Gastroesophageal sphincter (tissue), 4 donors: Measurements from ENCODE around the gene PUS7. TPM values are rescaled to one million over a fixed set of nuclear protein-coding genes. Genes with fewer than 3 reads are reported as not detected.

ENCODE experiments used
- ATAC-seq: fragments of 150-250 bp; one replicate; pipeline ENCODE4 v1.9.1; 2016; ENCODE audit warnings: mild to moderate bottlenecking, moderate library complexity
- H3K27ac ChIP-seq, 4 donors: fragments of 200-600 bp; sonication (generic) in 3 of 4; 1 replicate in 3 of 4; 2 replicates in 1 of 4; pipeline ENCODE4 v1.5.1; 2016 to 2019
- H3K27me3 ChIP-seq: fragments of 200-600 bp; sonication (generic); one replicate; pipeline ENCODE4 v1.5.1; 2019
- H3K36me3 ChIP-seq, 2 donors: fragments of 200-600 bp; sonication (generic); one replicate each; pipeline ENCODE4 v1.5.1; 2019; ENCODE audit warnings: control low read depth in 1 of 2
- H3K4me1 ChIP-seq, 3 donors: fragments of 200-600 bp; sonication (generic); 1 replicate in 2 of 3; 2 replicates in 1 of 3; pipeline ENCODE4 v1.5.1; 2016 to 2019; ENCODE audit warnings: control low read depth in 2 of 3
- H3K4me3 ChIP-seq, 2 donors: fragments of 200-600 bp; sonication (generic); one replicate each; pipeline ENCODE4 v1.5.1; 2019; ENCODE audit warnings: mild to moderate bottlenecking in 1 of 2, moderate library complexity in 1 of 2
- H3K9me3 ChIP-seq, 3 donors: fragments of 200-600 bp; sonication (generic); one replicate each; pipeline ENCODE4 v1.5.1; 2017 to 2019; ENCODE audit warnings: control low read depth in 2 of 3
- CTCF ChIP-seq, 4 experiments: fragments of 200-600 bp in 2 of 4; fragments of 450-650 bp in 2 of 4; sonication (generic) in 1 of 4; IDR thresholded peaks; one replicate each; pipeline ENCODE4 v1.5.1; 2017 to 2019; ENCODE audit warnings: antibody characterized with exemption in 4 of 4, mild to moderate bottlenecking in 2 of 4, moderate library complexity in 2 of 4
- EP300 ChIP-seq: sonication (generic); formaldehyde crosslinking; IDR thresholded peaks from one replicate; pipeline ENCODE4 v1.6.1; 2017; ENCODE audit warnings: antibody characterized with exemption, mild to moderate bottlenecking
- POLR2A ChIP-seq, 2 donors: fragments of 450-650 bp; IDR thresholded peaks; one replicate each; pipeline ENCODE4 v1.6.1; 2017; ENCODE audit warnings: antibody characterized with exemption in 2 of 2, mild to moderate bottlenecking in 2 of 2, moderate library complexity in 1 of 2
- POLR2AphosphoS5 ChIP-seq: sonication (generic); formaldehyde crosslinking; IDR thresholded peaks from one replicate; pipeline ENCODE4 v1.6.1; 2017; ENCODE audit warnings: antibody characterized with exemption
- WGBS, 2 donors: methylation state at CpG; one replicate each; pipeline ENCODE4 v1.1.5; 2018; ENCODE audit warnings: low coverage in 1 of 2; 5-methylcytosine and 5-hydroxymethylcytosine counted together
- total RNA-seq, 4 donors: library from RNA; depleted of rRNA; stranded (reverse); fragments of >200 nt; gene quantifications; one replicate each; pipeline ENCODE4 v1.1.0, GENCODE V29; 2016

Gene PUS7
- total RNA-seq, 4 donors from 2014 or later, result 11.9 to 15.1 (median 13.2) TPM

DNA sequence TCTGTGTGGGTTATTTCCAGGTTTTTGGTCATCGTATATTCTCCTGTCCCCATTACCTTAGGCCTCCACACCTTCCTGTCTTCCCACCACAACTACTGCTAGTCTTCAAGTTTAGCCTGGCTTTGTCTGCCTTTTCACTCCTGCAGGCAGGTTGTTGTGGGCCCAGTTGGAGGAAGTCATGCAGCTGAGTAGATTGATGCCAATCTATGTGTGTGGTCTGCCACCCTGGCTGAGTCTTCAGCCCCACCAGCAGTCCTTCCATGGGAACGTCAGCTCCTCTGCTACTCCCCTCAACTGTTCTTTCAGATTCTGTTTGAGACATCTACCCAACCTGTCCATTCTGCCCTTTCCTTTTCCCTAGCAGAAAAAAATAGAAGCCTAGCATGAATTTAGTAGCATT is 16.3 kb upstream of the PUS7 start:
- H3K9me3 ChIP-seq, result no peaks in the 10 kb centered on the region
- H3K27ac ChIP-seq, result no peak overlapping the region
- peaks cover 0 to 81% of the 10 kb centered on the region in 2 donors for H3K36me3 ChIP-seq
- WGBS, 2 donors, result 63 to 64% methylated on average over 2 of the region's 2 CpGs
- H3K4me3 ChIP-seq, result no peak overlapping the region
- no peak for ATAC-seq
- H3K4me1 ChIP-seq, result peaks cover 0 to 15% (median 4%) of the 10 kb centered on the region in 3 donors
- H3K27me3 ChIP-seq, result no peaks in the 10 kb centered on the region
- TF ChIP-seq POLR2A (IDR thresholded peaks at IDR 0.05), result no peak
- no peak for TF ChIP-seq CTCF (IDR thresholded peaks at IDR 0.05)
- no peak for TF ChIP-seq EP300
- TF ChIP-seq POLR2AphosphoS5, result no peak

DNA sequence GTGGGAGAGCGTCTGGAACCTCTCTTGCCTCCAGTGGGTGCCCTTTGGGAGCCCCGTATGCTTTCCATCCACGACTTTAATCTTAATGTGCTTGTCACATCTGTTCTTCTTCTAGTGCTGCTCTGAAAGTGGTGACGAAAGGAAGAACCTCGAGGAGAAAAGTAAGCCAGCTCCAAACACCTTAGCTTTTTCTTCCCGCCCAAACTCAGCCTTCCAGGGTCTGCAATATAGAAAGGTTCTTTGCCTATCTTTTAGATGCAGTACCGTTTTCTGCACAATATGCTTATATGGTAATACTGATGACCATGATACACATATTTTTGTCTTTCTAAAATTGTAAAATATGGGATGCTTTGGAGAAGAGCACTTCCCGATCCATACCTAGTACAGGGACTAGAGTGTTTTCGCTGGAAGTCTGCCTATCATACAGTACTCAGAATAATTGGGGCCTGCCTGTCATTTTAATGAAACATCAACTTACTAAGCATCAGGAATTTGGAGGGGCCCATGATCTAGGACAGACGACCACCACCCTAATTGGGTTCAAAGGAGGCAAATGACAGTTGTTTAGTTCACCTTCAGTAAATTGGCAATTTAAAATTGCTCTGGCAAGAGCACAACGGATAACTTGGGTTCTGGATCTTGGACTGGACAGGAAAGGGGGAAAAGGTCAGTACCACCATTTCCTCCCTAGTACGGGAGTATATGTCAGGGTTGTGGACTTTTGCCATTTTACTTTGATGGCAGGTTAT is 10.8 kb upstream of the PUS7 start:
- no peak for ATAC-seq
- Histone ChIP-seq H3K4me3 (peak overlapping the region; percentile 93 to 96), H3K36me3 (peaks cover 0 to 26% of the 10 kb centered on the region in 2 donors), H3K4me1 (peaks cover 4 to 32% (median 12%) of the 10 kb centered on the region in 3 donors), H3K9me3 (no peaks in the 10 kb centered on the region), H3K27ac (peak overlapping the region in 3 of 4 donors; percentile 87 to 89 (median 89)), H3K27me3 (no peaks in the 10 kb centered on the region)
- WGBS, 2 donors, result 38 to 54% methylated on average over 5 to 10 of the region's 12 CpGs
- no peak for TF ChIP-seq CTCF (IDR thresholded peaks at IDR 0.05)
- TF ChIP-seq EP300, result no peak

- H3K4me3 ChIP-seq, result peak within 1 kb of the TSS; percentile 93 to 96
- peaks cover 4 to 32% (median 12%) of the 10 kb centered on the region in 3 donors for H3K4me1 ChIP-seq
- TF ChIP-seq POLR2A (IDR thresholded peaks at IDR 0.05) (peak; percentile 62 to 68), POLR2AphosphoS5 (peak; percentile 86), EP300 (no peak), CTCF (IDR thresholded peaks at IDR 0.05) (peak in 3 of 4 experiments; percentile 36 to 92 (median 41))
- H3K36me3 ChIP-seq, result peaks cover 0 to 17% of the 10 kb centered on the region in 2 donors
- 0 to 7% methylated on average over 6 to 14 of the region's 42 CpGs for WGBS, 2 donors
- H3K9me3 ChIP-seq, result no peaks in the 10 kb centered on the region
- no peaks in the 10 kb centered on the region for H3K27me3 ChIP-seq
- H3K27ac ChIP-seq, result peak within 1 kb of the TSS; percentile 63 to 89 (median 88)
- ATAC-seq, result peak; percentile 100
Observed at GRCh38 chr7:105531792-105532671, 10.0 kb upstream of the PUS7 start, which contains the start of gene RINT1. TSS of gene RINT1 (plus strand) at chr7:105532201. CDS start at chr7:105532316, 115 bp downstream.

DNA sequence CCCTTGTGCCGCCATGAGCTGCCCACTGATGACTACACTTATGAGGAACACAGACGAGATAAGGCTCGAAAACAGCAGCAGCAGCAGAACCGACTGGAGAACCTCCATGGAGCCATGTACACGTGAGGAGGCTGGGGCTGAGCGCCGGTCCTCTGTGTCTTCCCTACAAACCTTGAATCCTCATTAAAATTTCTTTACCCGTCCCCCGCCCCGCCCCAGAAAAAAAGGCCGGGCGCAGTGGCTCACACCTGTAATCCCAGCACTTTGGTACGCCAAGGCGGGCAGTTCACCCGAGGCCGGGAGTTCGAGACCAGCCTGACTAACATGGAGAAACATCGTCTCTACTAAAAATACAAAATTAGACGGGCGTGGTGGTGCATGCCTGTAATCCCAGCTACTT is 8.5 kb upstream of the PUS7 start:
- no peak for ATAC-seq
- peaks cover 0 to 5% of the 10 kb centered on the region in 2 donors for H3K36me3 ChIP-seq
- H3K9me3 ChIP-seq, result no peaks in the 10 kb centered on the region
- no peak overlapping the region for H3K27ac ChIP-seq
- no peaks in the 10 kb centered on the region for H3K27me3 ChIP-seq
- WGBS, 2 donors, result 93 to 96% methylated on average over 5 to 12 of the region's 20 CpGs
- TF ChIP-seq POLR2AphosphoS5 (no peak), EP300 (no peak), POLR2A (IDR thresholded peaks at IDR 0.05) (no peak), CTCF (IDR thresholded peaks at IDR 0.05) (no peak)
- H3K4me1 ChIP-seq, result peaks cover 4 to 32% (median 12%) of the 10 kb centered on the region in 3 donors
- no peak overlapping the region for H3K4me3 ChIP-seq
